Measurements from ENCODE around the gene MAST4.

MAST4 gene

GRCh38 chr5:67019065-67019845, 423.1 kb downstream of the MAST4 start:
- POLR2A ChIA-PET, result no interaction called here
- DNase-seq (ENCODE audit: extremely low spot score), result no peak
- no peak for TF ChIP-seq CTCF (IDR thresholded peaks at IDR 0.05; ENCODE audit: control extremely low read depth, extremely low read depth, low read depth, missing control alignments)
- CTCF ChIA-PET, result interaction anchor here (0.6 kb wide), 1 partner anchor 212 kb away, joined by 3 read pairs; no protein-coding TSS in a partner anchor

- no peak for TF ChIP-seq CTCF (IDR thresholded peaks at IDR 0.05; ENCODE audit: control extremely low read depth, extremely low read depth, low read depth, missing control alignments)
- DNase-seq (ENCODE audit: extremely low spot score), result no peak
- ChIA-PET CTCF (interaction anchor here (0.6 kb wide), 1 partner anchor 213 kb away, joined by 3 read pairs; no protein-coding TSS in a partner anchor), POLR2A (no interaction called here)
Measured at GRCh38 chr5:67020096-67020615, 424.0 kb downstream of the MAST4 start.

DNA sequence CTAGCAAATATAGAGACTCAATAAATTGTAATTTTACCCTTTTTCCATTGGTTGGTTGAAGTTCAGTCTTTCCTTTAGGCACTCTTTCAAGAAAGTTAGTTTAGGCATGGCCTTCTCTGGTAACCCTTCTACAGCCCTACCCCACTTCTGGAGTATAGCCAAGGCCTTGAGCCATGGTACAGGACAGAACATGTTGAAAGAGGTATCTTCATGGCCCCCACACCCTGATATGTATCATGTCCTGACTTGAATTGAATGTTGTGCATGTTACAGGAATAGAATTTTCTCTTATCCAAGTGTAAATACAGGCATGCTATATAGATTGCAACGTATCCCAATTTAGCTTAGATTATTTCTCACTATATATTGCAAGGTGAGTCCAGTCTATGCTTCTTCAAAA, 424.8 kb downstream of the MAST4 start:
- DNase-seq (ENCODE audit: extremely low spot score), result no peak
- ChIA-PET POLR2A (no interaction called here), CTCF (no interaction called here)
- no peak for TF ChIP-seq CTCF (IDR thresholded peaks at IDR 0.05; ENCODE audit: control extremely low read depth, extremely low read depth, low read depth, missing control alignments)

GRCh38 chr5:67021521-67021920, 425.3 kb downstream of the MAST4 start:
- no peak for TF ChIP-seq CTCF (IDR thresholded peaks at IDR 0.05; ENCODE audit: control extremely low read depth, extremely low read depth, low read depth, missing control alignments)
- ChIA-PET CTCF (interaction anchor here (1.1 kb wide), 1 partner anchor 23 kb away, joined by 3 read pairs; no protein-coding TSS in a partner anchor), POLR2A (no interaction called here)
- no peak for DNase-seq (ENCODE audit: extremely low spot score)

- TF ChIP-seq CTCF (IDR thresholded peaks at IDR 0.05; ENCODE audit: control extremely low read depth, extremely low read depth, low read depth, missing control alignments), result no peak
- ChIA-PET CTCF (interaction anchor here (1.1 kb wide), 1 partner anchor 23 kb away, joined by 3 read pairs; no protein-coding TSS in a partner anchor), POLR2A (no interaction called here)
- no peak for DNase-seq (ENCODE audit: extremely low spot score)
Measured at GRCh38 chr5:67021962-67022361, 425.8 kb downstream of the MAST4 start.

GRCh38 chr5:67025457-67025856, 429.3 kb downstream of the MAST4 start:
- POLR2A ChIA-PET, result no interaction called here
- CTCF ChIA-PET, result interaction anchor here (1.6 kb wide), 1 partner anchor 9 kb away, joined by 5 read pairs; no protein-coding TSS in a partner anchor
- DNase-seq (ENCODE audit: extremely low spot score), result no peak
- TF ChIP-seq CTCF (IDR thresholded peaks at IDR 0.05; ENCODE audit: control extremely low read depth, extremely low read depth, low read depth, missing control alignments), result no peak
